Lower leg skin (tissue), 4 donors: ENCODE results near the gene AXIN2. TPM values are rescaled to one million over a fixed set of nuclear protein-coding genes. Genes with fewer than 3 reads are reported as not detected.

Source experiments
- DNase-seq, 2 donors: peaks; one replicate each; pipeline ENCODE4 v3.0.0-alpha.2; 2019; ENCODE audit warnings: low spot score in 2 of 2
- H3K4me3 ChIP-seq: fragments of 200-600 bp; sonication (generic); 2 replicates; pipeline ENCODE4 v1.5.1; 2017; ENCODE audit warnings: mild to moderate bottlenecking, low read depth; ENCODE audit not compliant: poor library complexity, severe bottlenecking
- POLR2A ChIP-seq, 2 donors: fragments of 450-650 bp; IDR thresholded peaks; one replicate each; pipeline ENCODE4 v1.6.1; 2016 to 2017; ENCODE audit warnings: antibody characterized with exemption in 2 of 2, mild to moderate bottlenecking in 1 of 2, moderate library complexity in 1 of 2
- WGBS, 2 donors: methylation state at CpG; one replicate each; pipeline ENCODE4 v1.1.5; 2018; 5-methylcytosine and 5-hydroxymethylcytosine counted together
- intact Hi-C: fragments of 100-400 bp; cut with DNase I; formaldehyde crosslinking; loops from one replicate; pipeline ENCODE4 v1.15.0; 2023; ENCODE audit warnings: low total_unique reads
- total RNA-seq, 4 donors: library from RNA; depleted of rRNA; stranded (reverse); fragments of >200 nt; gene quantifications; one replicate each; pipeline ENCODE4 v1.1.0, GENCODE V29; 2016
- TF ChIP-seq, protein P1 (sequence below), 3 donors: fragments of 450-650 bp; IDR thresholded peaks; one replicate each; pipeline ENCODE4 v1.5.1; 2016; ENCODE audit warnings: antibody characterized with exemption in 3 of 3, mild to moderate bottlenecking in 3 of 3, moderate library complexity in 2 of 3

AXIN2 gene
- total RNA-seq, 4 donors from 2014 or later = 11.7 to 16.7 (median 14.6) TPM

DNA sequence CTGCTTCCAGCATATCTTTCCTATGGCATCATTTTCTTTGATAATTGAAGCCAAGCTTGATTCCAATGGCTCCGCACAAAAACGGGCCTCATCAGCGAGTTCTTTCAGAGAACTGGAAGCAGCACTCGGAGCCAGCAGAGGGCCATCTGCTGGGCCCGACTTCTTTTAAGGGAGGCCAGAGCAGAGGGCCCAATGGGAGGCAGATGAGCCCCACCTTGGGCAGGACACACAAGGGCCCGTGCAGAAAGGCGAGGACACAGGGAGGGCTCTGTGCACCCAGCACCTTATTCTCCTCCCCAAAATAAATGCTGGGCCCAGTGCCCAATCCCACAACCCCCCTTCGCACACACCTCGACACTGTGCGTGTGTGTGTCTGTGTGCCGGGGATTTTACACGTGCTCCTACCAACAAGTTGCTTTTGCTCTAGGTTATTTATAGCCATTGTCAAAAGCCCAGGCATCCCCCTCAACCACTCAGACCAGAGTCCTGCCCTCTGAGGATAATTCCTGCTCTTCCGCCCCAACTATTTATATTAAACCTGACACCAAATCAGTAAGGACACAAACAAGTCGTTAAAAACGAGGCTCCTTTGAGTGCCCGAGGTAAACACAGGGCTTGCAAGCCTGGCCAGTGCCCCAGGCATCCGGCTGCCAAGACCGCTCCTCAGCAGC is 6.8 kb downstream of the AXIN2 start:
- no peak overlapping the region for H3K4me3 ChIP-seq
- no peak for DNase-seq
- TF ChIP-seq, protein P1, sequence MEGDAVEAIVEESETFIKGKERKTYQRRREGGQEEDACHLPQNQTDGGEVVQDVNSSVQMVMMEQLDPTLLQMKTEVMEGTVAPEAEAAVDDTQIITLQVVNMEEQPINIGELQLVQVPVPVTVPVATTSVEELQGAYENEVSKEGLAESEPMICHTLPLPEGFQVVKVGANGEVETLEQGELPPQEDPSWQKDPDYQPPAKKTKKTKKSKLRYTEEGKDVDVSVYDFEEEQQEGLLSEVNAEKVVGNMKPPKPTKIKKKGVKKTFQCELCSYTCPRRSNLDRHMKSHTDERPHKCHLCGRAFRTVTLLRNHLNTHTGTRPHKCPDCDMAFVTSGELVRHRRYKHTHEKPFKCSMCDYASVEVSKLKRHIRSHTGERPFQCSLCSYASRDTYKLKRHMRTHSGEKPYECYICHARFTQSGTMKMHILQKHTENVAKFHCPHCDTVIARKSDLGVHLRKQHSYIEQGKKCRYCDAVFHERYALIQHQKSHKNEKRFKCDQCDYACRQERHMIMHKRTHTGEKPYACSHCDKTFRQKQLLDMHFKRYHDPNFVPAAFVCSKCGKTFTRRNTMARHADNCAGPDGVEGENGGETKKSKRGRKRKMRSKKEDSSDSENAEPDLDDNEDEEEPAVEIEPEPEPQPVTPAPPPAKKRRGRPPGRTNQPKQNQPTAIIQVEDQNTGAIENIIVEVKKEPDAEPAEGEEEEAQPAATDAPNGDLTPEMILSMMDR (IDR thresholded peaks at IDR 0.05) = no peak
- no peak for TF ChIP-seq POLR2A (IDR thresholded peaks at IDR 0.05)
- WGBS, 2 donors = 43 to 50% methylated on average over 18 of the region's 18 CpGs
- intact Hi-C loops = no loop called here

DNA sequence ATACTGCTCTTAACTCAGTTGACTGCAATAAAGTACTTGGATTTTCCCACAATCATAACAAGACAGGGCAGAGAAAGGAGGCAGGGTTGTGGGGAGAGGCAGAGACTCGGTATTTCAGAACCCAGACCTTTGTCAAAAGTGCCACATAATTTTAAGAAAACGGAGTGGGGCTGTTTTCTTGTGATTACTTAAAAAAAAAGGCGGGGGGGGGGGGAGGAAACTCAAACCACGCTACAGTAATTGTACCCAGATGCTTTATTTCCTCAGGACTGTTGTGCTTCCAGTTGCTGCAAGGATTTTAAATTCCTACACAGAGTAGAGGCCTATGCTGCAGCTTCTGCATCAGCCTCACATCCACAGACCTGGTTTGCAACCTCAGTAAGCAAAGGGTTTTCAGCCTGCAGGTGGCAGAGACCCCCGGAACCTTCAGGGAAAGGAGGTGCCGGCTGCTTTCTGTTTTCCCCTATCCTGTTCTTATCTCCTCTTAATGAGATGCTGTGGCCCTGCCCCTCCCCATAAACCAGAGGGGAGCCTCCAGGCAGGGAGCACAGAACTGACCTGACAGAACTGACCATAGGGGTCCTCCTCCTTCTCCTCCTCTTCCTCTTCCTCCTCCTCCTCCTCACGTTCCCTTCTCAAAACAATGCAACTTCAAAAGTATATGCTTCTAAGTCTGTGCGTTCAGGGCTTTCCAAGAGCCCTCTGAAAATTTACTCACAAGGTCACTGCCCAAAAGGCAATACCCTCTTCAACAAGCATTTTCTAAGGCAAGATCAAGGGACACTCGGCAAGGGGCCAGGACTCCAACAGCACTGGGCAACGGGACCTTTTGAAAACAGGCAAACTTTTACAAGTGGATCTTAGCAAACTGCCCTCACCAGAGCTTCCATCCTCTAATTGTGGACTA is 7.5 kb downstream of the AXIN2 start:
- no peak for DNase-seq
- TF ChIP-seq, protein P1 (IDR thresholded peaks at IDR 0.05) = no peak
- no peak for TF ChIP-seq POLR2A (IDR thresholded peaks at IDR 0.05)
- no peak overlapping the region for H3K4me3 ChIP-seq
- intact Hi-C loops = no loop called here
- WGBS, 2 donors = 30 to 39% methylated on average over 10 of the region's 10 CpGs

DNA sequence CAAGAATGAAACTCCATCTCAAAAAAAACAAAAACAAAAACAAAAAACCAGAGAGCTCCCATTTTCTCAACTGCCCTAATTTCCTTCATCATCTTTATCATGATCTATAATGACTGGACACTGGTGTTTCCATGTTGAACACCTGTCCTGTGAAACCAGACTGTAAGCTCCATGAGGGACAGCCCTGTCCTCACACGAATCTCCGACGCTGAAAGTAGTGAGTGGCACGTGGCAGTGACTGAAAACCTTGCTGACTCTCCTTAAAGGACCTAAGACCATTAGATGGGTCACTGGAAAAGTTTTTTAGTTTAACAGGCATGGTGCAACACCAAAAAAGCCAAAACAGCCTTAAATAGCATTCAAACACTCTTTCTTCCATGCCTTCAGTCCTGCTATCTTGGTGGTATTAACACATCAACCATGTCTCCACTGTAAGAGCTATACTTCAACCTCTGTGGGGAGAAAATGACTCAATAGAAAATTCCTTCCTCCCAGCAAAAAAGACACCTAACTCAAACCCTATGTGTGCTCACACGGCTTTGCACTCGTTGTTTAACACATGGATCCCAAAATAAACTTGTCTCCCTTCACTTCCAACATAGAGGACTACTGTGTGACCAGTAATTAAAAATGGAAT is 8.3 kb downstream of the AXIN2 start:
- H3K4me3 ChIP-seq = no peak overlapping the region
- 63 to 65% methylated on average over 6 of the region's 6 CpGs for WGBS, 2 donors
- no peak for DNase-seq
- intact Hi-C loops = no loop called here
- TF ChIP-seq, protein P1 (IDR thresholded peaks at IDR 0.05) = no peak
- no peak for TF ChIP-seq POLR2A (IDR thresholded peaks at IDR 0.05)

DNA sequence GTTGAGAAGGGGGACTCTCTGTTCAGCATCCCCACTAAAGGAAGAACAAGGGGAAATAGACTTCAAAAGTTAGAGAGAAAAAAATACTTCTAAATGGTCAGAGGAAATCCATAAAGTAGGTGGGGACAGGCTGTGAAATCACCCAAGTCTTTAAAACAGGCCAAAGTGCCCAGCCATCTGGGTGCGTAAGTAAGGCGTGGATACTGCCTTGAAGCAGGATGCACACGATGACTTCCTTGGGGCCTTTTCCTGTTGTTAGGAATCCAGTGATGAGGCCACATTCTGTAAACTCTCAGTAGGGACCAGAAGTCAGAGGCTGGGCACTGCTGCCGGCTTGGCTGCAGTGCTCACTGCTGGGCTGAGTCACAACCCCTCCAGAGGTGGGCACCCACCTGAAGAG is 9.2 kb downstream of the AXIN2 start:
- TF ChIP-seq, protein P1 (IDR thresholded peaks at IDR 0.05) = no peak
- TF ChIP-seq POLR2A (IDR thresholded peaks at IDR 0.05) = no peak
- 64 to 71% methylated on average over 4 of the region's 4 CpGs for WGBS, 2 donors
- intact Hi-C loops = no loop called here
- H3K4me3 ChIP-seq = no peak overlapping the region
- DNase-seq = no peak

DNA sequence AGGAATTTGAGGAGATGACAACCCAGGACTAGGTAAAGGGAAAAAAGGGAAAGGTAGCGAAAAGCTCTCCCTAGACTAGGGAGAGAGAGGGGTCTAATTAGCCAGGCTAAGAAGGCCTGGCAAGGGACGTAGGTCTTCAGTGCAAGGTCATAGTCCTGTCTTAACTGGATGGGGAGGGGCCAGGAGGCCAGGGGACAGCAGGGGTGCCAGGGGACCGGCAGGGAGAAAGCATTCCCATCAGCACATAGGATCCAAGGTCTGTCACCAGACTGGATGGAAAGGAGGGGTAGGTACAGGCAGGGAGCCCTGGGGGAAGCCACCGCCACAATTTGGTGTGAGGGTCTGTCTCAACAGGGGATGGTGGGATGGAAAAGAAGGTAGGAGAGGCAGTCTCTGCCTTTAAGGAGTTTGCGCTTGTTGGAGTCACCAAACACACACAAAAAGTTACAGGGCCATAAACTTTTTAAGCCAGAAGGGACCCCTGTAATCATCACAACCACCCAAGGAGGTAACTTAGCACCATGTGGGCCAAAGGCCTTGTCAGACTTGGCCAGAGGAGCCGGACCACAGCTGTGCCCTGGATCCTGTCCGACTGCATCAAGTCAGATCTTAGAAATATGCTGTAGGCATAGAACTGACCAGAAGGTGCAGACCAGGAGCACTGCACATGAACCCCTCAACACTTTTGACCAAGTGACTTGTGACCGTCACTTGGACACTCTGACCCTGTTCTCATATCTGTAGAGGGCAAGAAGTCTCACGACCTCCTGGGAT is 10.0 kb downstream of the AXIN2 start:
- WGBS, 2 donors = 79 to 82% methylated on average over 9 of the region's 9 CpGs
- H3K4me3 ChIP-seq = no peak overlapping the region
- DNase-seq = no peak
- TF ChIP-seq POLR2A (IDR thresholded peaks at IDR 0.05) = no peak
- intact Hi-C loops = no loop called here
